Esophagus muscularis mucosa (tissue), 4 donors: ENCODE measurements around the gene BZW1. TPM values are rescaled to one million over a fixed set of nuclear protein-coding genes. Genes with fewer than 3 reads are reported as not detected.
A peak's percentile ranks its signal among the peaks of the same experiment; 100 is the strongest.

Source experiments
- DNase-seq: peaks from one replicate; pipeline ENCODE4 v3.0.0-alpha.2; 2017; ENCODE audit errors: extremely low spot score
- H3K27ac ChIP-seq, 4 donors: fragments of 200-600 bp; sonication (generic); replicated peaks in 1 of 4; 1 replicate in 3 of 4; 2 replicates in 1 of 4; pipeline ENCODE4 v1.5.1; 2016 to 2019; ENCODE audit warnings: mild to moderate bottlenecking in 1 of 4
- H3K27me3 ChIP-seq, 4 donors: fragments of 200-600 bp; sonication (generic); one replicate each; pipeline versions ENCODE4 v1.5.1 to v1.6.0; 2016 to 2019
- H3K36me3 ChIP-seq, 4 donors: fragments of 200-600 bp; sonication (generic); one replicate each; pipeline ENCODE4 v1.5.1; 2016 to 2019
- H3K4me1 ChIP-seq, 4 donors: fragments of 200-600 bp; sonication (generic); one replicate each; pipeline ENCODE4 v1.5.1; 2016 to 2019
- H3K4me3 ChIP-seq, 4 donors: fragments of 200-600 bp; sonication (generic); 1 replicate in 2 of 4; 2 replicates in 2 of 4; pipeline ENCODE4 v1.5.1; 2016 to 2019; ENCODE audit warnings: mild to moderate bottlenecking in 4 of 4, moderate library complexity in 1 of 4
- H3K9me3 ChIP-seq, 4 donors: fragments of 200-600 bp; sonication (generic); 1 replicate in 3 of 4; 2 replicates in 1 of 4; pipeline ENCODE4 v1.5.1; 2016 to 2019
- EP300 ChIP-seq: sonication (generic); formaldehyde crosslinking; IDR thresholded peaks from one replicate; pipeline ENCODE4 v1.6.1; 2017; ENCODE audit warnings: antibody characterized with exemption
- POLR2A ChIP-seq: fragments of 450-650 bp; IDR thresholded peaks from one replicate; pipeline ENCODE4 v1.6.1; 2017; ENCODE audit warnings: antibody characterized with exemption, moderate library complexity, mild to moderate bottlenecking, low read depth
- POLR2AphosphoS5 ChIP-seq, 2 donors: sonication (generic); formaldehyde crosslinking; IDR thresholded peaks; one replicate each; pipeline ENCODE4 v1.6.1; 2017; ENCODE audit warnings: antibody characterized with exemption in 2 of 2
- WGBS: methylation state at CpG from one replicate; pipeline ENCODE4 v1.1.5; 2018; 5-methylcytosine and 5-hydroxymethylcytosine counted together
- intact Hi-C: fragments of 100-400 bp; cut with DNase I; formaldehyde crosslinking; loops from one replicate; pipeline ENCODE4 v1.15.1; 2023
- total RNA-seq, 4 donors: library from RNA; depleted of rRNA; stranded (reverse); fragments of >200 nt; gene quantifications; one replicate each; pipeline versions ENCODE4 v1.1.0 to v1.2.1, GENCODE V29; 2016
- TF ChIP-seq, protein P1 (sequence below), 3 experiments: fragments of 200-600 bp in 2 of 3; fragments of 450-650 bp in 1 of 3; sonication (generic) in 2 of 3; IDR thresholded peaks; one replicate each; pipeline ENCODE4 v1.5.1; 2017 to 2019; ENCODE audit warnings: antibody characterized with exemption in 3 of 3, mild to moderate bottlenecking in 2 of 3, moderate library complexity in 1 of 3

The BZW1 gene
- total RNA-seq, 4 donors from 2014 or later: 262 to 444 (median 376) TPM

GRCh38 chr2:200834701-200835100 is 23.0 kb downstream of the BZW1 start:
- DNase-seq: peak; percentile 19
- 85% methylated on average over 4 of the region's 4 CpGs for WGBS
- H3K27me3 ChIP-seq: no peaks in the 10 kb centered on the region
- H3K36me3 ChIP-seq: no peaks in the 10 kb centered on the region
- H3K4me1 ChIP-seq: no peaks in the 10 kb centered on the region
- no peak for TF ChIP-seq POLR2AphosphoS5 (IDR thresholded peaks at IDR 0.05)
- TF ChIP-seq, protein P1, sequence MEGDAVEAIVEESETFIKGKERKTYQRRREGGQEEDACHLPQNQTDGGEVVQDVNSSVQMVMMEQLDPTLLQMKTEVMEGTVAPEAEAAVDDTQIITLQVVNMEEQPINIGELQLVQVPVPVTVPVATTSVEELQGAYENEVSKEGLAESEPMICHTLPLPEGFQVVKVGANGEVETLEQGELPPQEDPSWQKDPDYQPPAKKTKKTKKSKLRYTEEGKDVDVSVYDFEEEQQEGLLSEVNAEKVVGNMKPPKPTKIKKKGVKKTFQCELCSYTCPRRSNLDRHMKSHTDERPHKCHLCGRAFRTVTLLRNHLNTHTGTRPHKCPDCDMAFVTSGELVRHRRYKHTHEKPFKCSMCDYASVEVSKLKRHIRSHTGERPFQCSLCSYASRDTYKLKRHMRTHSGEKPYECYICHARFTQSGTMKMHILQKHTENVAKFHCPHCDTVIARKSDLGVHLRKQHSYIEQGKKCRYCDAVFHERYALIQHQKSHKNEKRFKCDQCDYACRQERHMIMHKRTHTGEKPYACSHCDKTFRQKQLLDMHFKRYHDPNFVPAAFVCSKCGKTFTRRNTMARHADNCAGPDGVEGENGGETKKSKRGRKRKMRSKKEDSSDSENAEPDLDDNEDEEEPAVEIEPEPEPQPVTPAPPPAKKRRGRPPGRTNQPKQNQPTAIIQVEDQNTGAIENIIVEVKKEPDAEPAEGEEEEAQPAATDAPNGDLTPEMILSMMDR (IDR thresholded peaks at IDR 0.05): no peak
- TF ChIP-seq POLR2A: no peak
- TF ChIP-seq EP300: no peak
- no peak overlapping the region for H3K27ac ChIP-seq
- no peak overlapping the region for H3K4me3 ChIP-seq
- peaks cover 0 to 14% (median 9%) of the 10 kb centered on the region in 4 donors for H3K9me3 ChIP-seq
- intact Hi-C loops: no loop called here

DNA sequence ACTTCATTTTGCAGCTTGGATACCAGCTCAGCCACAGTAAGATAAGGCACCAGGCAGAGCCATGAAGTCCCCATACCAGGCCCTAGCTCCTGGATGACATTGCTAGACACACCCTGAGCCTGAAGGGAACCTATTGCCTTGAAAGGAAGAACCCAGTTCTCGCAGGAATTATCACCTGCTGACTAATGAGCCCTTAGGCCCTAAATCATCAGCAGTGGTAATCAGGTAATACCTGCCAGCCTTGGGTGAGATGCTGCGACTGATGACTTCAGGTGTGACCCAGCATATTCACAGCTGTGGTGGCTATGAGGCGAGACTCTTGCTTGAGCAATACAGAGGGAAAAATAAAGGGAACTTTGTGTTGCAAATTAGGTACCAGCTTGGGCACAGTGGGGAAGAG is 27.8 kb downstream of the BZW1 start:
- H3K4me3 ChIP-seq: no peak overlapping the region

DNA sequence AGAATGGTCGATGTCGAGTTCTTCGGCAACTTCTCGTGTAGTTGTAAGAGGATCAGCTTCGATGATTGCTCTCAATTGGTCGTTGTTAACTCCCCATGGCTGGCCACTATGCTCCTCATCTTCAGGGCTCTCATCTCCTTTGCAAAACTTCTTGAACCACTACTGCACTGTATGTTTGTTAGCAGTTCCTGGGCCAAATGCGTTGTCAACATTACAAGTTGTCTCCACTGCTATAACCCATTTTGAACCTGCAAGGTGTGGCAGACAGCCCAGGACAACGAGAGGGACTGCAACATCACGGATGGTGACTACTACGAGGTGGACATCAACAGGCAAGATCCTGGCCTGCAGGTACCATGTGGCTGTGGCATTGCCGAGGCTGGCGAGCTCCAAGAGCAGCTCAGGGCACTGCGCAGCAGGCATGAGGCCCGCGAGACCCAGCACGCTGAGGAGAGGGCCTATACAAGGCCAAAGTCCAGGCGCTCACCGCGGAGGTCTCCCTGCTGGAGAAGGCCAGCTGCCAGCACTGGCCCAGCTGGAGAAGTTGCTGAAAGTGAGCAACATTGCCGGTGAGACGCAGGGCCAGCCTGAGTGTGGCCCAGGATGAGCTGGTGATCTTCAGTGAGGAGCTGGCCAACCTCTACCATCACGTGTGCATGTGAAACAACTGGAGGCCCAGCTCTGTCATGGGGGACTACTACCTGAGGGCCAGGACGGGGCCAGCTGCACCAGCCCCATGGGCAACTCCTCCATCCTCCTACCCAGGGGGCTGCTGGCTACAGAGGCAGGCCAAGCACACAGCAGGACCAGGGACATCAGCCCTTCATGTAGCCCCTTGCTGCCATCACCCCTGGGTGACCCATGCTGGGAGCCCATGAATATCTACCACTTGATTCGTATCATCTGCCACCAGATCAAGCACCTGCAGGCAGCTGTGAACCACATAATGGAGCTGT is 32.6 kb downstream of the BZW1 start:
- H3K4me3 ChIP-seq: no peak overlapping the region
- H3K9me3 ChIP-seq: no peaks in the 10 kb centered on the region
- no peaks in the 10 kb centered on the region for H3K4me1 ChIP-seq
- 94% methylated on average over 13 of the region's 24 CpGs for WGBS
- no peak for TF ChIP-seq POLR2AphosphoS5 (IDR thresholded peaks at IDR 0.05)
- no peak for TF ChIP-seq EP300
- no peak for TF ChIP-seq POLR2A
- TF ChIP-seq, protein P1 (IDR thresholded peaks at IDR 0.05): no peak
- DNase-seq: no peak
- H3K27ac ChIP-seq: no peak overlapping the region
- H3K36me3 ChIP-seq: no peaks in the 10 kb centered on the region
- intact Hi-C loops: no loop called here
- no peaks in the 10 kb centered on the region for H3K27me3 ChIP-seq

More for the DNA sequence above, 27.8 kb downstream of the BZW1 start:
- no peaks in the 10 kb centered on the region for H3K4me1 ChIP-seq
- WGBS: 98% methylated on average over 3 of the region's 3 CpGs
- DNase-seq: peak; percentile 57
- peaks cover 0 to 14% (median 9%) of the 10 kb centered on the region in 4 donors for H3K9me3 ChIP-seq
- H3K27me3 ChIP-seq: no peaks in the 10 kb centered on the region
- no peaks in the 10 kb centered on the region for H3K36me3 ChIP-seq
- TF ChIP-seq POLR2AphosphoS5 (IDR thresholded peaks at IDR 0.05): no peak
- no peak for TF ChIP-seq POLR2A
- no peak for TF ChIP-seq EP300
- TF ChIP-seq, protein P1 (IDR thresholded peaks at IDR 0.05): no peak
- intact Hi-C loops: no loop called here
- no peak overlapping the region for H3K27ac ChIP-seq

GRCh38 chr2:200845194-200845593 is 33.5 kb downstream of the BZW1 start:
- 100% methylated on average over 1 of the region's 5 CpGs for WGBS
- Histone ChIP-seq H3K27ac (no peak overlapping the region), H3K4me3 (no peak overlapping the region), H3K9me3 (no peaks in the 10 kb centered on the region), H3K36me3 (peaks cover 0 to under 1% (median 0%) of the 10 kb centered on the region in 4 donors), H3K27me3 (no peaks in the 10 kb centered on the region), H3K4me1 (no peaks in the 10 kb centered on the region)
- DNase-seq: no peak
- intact Hi-C loops: no loop called here
- no peak for TF ChIP-seq POLR2AphosphoS5 (IDR thresholded peaks at IDR 0.05)
- TF ChIP-seq POLR2A: no peak
- TF ChIP-seq, protein P1 (IDR thresholded peaks at IDR 0.05): no peak
- TF ChIP-seq EP300: no peak
